Mononuclear cell (primary cell): ENCODE results near the gene MGP. TPM values are rescaled to one million over a fixed set of nuclear protein-coding genes. Genes with fewer than 3 reads are reported as not detected.

Experiments
- H3K27me3 ChIP-seq: 2 replicates; pipeline ENCODE4 v1.6.0; 2011; ENCODE audit warnings: low read length, control low read depth; ENCODE audit not compliant: insufficient read depth
- H3K4me1 ChIP-seq: 2 replicates; pipeline ENCODE4 v1.5.1; 2011; ENCODE audit warnings: mild to moderate bottlenecking, low read length, control low read depth; ENCODE audit not compliant: insufficient read depth
- H3K4me3 ChIP-seq: 2 replicates; pipeline ENCODE4 v1.5.1; 2011; ENCODE audit warnings: mild to moderate bottlenecking, low read length, moderate library complexity
- H3K9me3 ChIP-seq: 2 replicates; pipeline ENCODE4 v1.5.1; 2011; ENCODE audit warnings: low read depth, mild to moderate bottlenecking, control low read depth, low read length
- total RNA-seq: library from RNA; depleted of rRNA; stranded (reverse); fragments of >200 nt; gene quantifications from one replicate; pipeline ENCODE4 v1.2.3, GENCODE V29; 2012

Gene MGP
- total RNA-seq = 0.31 TPM

DNA sequence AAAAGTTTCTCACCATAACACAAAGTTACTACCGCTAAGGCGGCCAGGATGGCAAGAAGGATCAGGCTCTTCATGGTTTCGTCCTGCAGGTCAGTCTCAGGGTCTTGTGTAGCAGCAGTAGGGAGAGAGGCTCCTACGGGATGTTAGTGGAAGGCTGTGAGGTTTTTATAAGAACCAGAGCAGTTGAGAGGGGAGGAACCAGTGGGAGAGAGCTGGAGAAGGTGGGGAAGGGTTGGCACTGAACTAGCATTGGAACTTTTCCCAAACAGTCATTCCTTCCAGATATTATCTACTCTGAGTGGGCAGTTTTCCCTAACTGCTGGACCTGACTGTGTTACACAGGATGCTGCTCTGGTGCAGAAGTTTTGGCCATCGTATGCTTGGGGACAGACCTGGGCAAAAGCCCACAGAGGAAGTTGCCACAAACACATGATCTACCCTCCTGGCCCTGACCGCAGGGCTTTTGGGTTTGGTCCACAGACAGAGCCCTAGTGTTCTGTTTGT lies at the start of gene MGP:
Gene MGP, minus strand, starts transcription at position 137 of the 504 bp plus-strand sequence. Its CDS starts 63 bp downstream, at position 74.
- Histone ChIP-seq H3K9me3 (no peaks in the 10 kb centered on the region), H3K4me1 (peaks cover 16% of the 10 kb centered on the region), H3K27me3 (peaks cover 10% of the 10 kb centered on the region), H3K4me3 (no peak within 1 kb of the TSS)

- Histone ChIP-seq H3K27me3 (no peaks in the 10 kb centered on the region), H3K9me3 (no peaks in the 10 kb centered on the region), H3K4me1 (peaks cover 23% of the 10 kb centered on the region), H3K4me3 (no peak overlapping the region)
These were observed 49.4 kb upstream of the MGP start for GRCh38 chr12:14935031-14935430.

GRCh38 chr12:14934511-14934910 lies 48.9 kb upstream of the MGP start:
- Histone ChIP-seq H3K27me3 (no peaks in the 10 kb centered on the region), H3K9me3 (no peaks in the 10 kb centered on the region), H3K4me1 (peaks cover 18% of the 10 kb centered on the region), H3K4me3 (no peak overlapping the region)

DNA sequence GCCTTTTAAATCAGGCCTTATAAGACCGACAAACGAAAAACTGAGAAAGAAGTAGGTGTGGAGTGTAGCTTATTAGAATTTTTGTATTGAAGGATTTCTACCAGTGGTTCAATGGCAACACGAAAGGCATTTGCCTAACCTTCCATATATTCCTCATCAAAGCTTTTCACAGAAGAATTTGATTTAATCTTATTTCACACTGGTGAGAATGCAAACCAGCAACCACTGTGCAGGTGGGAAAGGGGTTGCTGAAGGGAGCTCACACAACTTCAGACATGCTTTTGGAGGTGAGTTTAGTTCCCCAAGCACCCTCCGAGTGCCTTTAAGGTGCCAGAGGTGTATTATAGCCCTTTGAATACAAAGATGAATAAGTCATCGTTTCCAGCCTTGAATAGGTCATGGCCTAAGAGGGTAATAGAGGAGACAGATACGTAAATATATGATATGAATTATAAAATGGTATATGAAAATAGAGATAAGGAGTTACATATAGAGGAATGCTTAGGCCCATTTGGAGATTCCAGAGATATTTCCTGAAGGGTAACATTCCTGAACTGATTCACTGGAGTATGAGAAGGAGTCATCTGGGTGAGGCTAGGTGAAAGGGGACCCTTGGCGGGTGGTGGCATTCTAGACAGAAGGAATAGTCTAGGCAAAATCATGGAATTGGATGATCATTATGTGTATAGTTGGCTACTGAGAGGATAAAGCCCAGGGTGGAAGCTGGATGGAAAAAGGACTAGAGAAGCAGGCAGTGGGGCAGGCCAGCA lies 46.3 kb upstream of the MGP start:
- H3K4me1 ChIP-seq = no peaks in the 10 kb centered on the region
- no peaks in the 10 kb centered on the region for H3K27me3 ChIP-seq
- no peaks in the 10 kb centered on the region for H3K9me3 ChIP-seq
- H3K4me3 ChIP-seq = no peak overlapping the region

GRCh38 chr12:14931359-14931758 lies 45.7 kb upstream of the MGP start:
- H3K4me1 ChIP-seq = no peaks in the 10 kb centered on the region

GRCh38 chr12:14930299-14930698 lies 44.6 kb upstream of the MGP start:
- Histone ChIP-seq H3K9me3 (no peaks in the 10 kb centered on the region), H3K4me3 (no peak overlapping the region), H3K4me1 (no peaks in the 10 kb centered on the region), H3K27me3 (no peaks in the 10 kb centered on the region)

More at GRCh38 chr12:14931359-14931758, 45.7 kb upstream of the MGP start:
- Histone ChIP-seq H3K27me3 (no peaks in the 10 kb centered on the region), H3K4me3 (no peak overlapping the region), H3K9me3 (no peaks in the 10 kb centered on the region)

- no peak overlapping the region for H3K4me3 ChIP-seq
- H3K27me3 ChIP-seq = no peaks in the 10 kb centered on the region
- H3K4me1 ChIP-seq = no peaks in the 10 kb centered on the region
- no peaks in the 10 kb centered on the region for H3K9me3 ChIP-seq
These were observed 43.3 kb upstream of the MGP start for GRCh38 chr12:14928931-14929330.

GRCh38 chr12:14927267-14927666 lies 41.6 kb upstream of the MGP start:
- no peaks in the 10 kb centered on the region for H3K9me3 ChIP-seq

DNA sequence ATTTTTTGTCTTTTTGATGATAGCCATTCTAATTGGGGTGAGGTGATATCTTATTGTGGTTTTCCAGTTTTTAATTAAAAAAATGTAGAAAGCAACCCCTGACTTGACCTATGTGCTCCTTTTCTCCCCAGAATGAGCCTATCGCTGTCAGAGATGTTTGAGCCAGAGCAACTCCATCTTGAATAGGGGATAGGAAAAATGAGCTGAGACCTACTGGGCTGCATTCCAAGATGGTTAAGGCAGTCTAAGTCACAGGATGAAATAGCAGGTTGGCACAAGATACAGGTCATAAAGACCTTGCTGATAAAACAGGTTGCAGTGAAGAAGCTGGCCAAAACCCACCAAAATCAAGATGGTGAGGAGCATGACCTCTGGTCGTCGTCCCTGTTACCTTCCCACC lies 38.9 kb upstream of the MGP start:
- Histone ChIP-seq H3K4me1 (peaks cover 5% of the 10 kb centered on the region), H3K9me3 (no peaks in the 10 kb centered on the region)

More at GRCh38 chr12:14927267-14927666, 41.6 kb upstream of the MGP start:
- Histone ChIP-seq H3K27me3 (no peaks in the 10 kb centered on the region), H3K4me3 (no peak overlapping the region), H3K4me1 (no peaks in the 10 kb centered on the region)

DNA sequence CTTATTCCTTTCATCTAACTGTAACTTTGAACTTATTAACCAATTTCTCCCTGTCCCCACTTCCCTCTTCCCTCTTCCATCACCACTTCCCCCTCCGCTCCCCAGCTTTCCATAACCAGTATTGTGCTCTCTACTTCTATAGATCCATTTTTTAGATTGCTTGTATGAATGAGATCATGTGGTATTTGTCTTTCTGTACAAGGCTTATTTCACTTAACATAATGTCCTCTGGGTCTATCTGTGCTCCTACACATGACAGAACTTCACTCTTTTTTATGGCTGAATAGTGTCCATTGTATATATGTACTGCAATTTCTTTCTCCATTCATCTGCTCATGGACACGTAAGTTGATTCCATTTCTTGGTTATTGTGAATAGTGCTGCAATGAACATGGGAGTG lies 38.3 kb upstream of the MGP start:
- H3K27me3 ChIP-seq = no peaks in the 10 kb centered on the region

More for the DNA sequence above, 38.9 kb upstream of the MGP start:
- no peaks in the 10 kb centered on the region for H3K27me3 ChIP-seq
- no peak overlapping the region for H3K4me3 ChIP-seq

GRCh38 chr12:14921218-14921617 lies 35.6 kb upstream of the MGP start:
- H3K4me3 ChIP-seq = no peak overlapping the region
- peaks cover 5% of the 10 kb centered on the region for H3K4me1 ChIP-seq
- no peaks in the 10 kb centered on the region for H3K9me3 ChIP-seq
- no peaks in the 10 kb centered on the region for H3K27me3 ChIP-seq

More for the DNA sequence above, 38.3 kb upstream of the MGP start:
- Histone ChIP-seq H3K4me1 (peaks cover 5% of the 10 kb centered on the region), H3K9me3 (no peaks in the 10 kb centered on the region), H3K4me3 (no peak overlapping the region)

DNA sequence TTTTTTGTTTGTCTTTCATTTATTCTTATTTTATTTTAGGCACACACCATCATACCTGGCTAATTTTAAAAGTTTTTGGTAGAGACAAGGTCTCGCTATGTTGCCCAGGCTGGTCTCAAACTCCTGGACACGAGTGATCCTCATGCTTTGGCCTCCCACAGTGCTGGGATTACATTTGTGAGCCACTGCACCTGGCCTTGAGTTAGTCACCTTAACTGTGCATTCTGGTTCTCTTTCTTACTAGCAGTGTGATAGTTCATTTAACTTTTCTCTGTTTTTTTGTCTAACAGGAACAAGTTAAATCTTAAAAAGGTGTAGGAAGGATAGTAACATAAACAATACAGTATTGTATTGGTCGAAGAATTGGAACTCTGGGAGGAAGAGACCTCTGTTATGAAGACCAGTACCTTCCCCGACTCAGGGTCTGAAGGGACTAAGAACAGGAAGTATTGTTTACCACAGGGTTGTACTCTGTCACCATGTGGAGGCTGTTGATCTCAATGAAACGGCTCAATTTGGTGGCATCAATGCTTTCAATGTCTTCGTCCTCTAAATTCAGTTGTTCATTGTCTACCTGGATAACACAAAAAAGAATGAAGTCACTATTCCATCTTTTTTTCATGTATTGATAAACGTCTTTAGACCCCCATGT lies 34.9 kb upstream of the MGP start:
- H3K4me3 ChIP-seq = no peak overlapping the region
- H3K9me3 ChIP-seq = no peaks in the 10 kb centered on the region
- H3K27me3 ChIP-seq = no peaks in the 10 kb centered on the region
- H3K4me1 ChIP-seq = peaks cover 5% of the 10 kb centered on the region

DNA sequence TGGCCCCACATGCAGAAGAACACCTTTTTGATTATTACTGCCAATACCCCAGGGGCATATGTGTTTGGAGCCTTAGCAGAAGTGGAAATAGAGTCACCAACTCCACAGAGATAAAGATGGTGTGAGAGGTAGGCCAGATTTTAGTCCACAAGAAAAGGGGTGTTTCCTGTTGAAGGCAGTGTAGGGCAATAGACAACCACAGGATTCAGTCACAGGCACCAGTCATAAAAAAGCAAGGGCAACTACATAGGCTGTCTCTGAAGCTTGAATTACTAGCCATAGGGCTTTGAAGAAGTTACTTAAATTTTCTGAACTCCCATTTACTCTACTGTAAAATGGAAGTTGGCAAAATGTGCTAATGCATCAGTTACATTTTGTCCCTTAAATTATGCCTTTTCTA lies 33.8 kb upstream of the MGP start:
- no peaks in the 10 kb centered on the region for H3K9me3 ChIP-seq
- H3K4me3 ChIP-seq = no peak overlapping the region
- H3K4me1 ChIP-seq = peaks cover 5% of the 10 kb centered on the region
- no peaks in the 10 kb centered on the region for H3K27me3 ChIP-seq

- Histone ChIP-seq H3K4me3 (no peak overlapping the region), H3K27me3 (no peaks in the 10 kb centered on the region)
These were observed 30.1 kb upstream of the MGP start for GRCh38 chr12:14915736-14916135.

DNA sequence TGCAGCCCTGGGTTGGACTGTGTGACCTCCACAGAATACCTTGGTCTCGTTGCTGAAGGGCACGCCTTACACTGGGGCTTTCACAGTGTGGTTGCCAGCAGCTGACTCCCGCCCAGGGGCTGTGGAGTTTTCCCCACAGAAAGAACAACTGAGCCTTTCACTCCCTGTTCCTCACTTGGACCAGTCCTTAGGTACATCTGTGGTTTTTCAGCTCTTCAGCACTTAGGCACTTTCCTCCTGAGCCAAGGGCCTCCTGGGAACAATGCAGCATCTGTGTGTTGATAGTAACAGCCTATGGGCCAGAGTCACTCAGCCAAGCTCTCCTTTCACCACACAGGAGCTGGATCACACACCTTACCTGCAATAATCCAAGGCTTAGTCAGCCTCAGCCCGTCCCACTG lies 27.7 kb upstream of the MGP start:
- Histone ChIP-seq H3K4me1 (no peaks in the 10 kb centered on the region), H3K27me3 (no peaks in the 10 kb centered on the region), H3K9me3 (no peaks in the 10 kb centered on the region), H3K4me3 (no peak overlapping the region)

More at GRCh38 chr12:14915736-14916135, 30.1 kb upstream of the MGP start:
- Histone ChIP-seq H3K9me3 (no peaks in the 10 kb centered on the region), H3K4me1 (no peaks in the 10 kb centered on the region)
